GM21723 (cell line): Measurements from ENCODE around the gene CDNF.

ENCODE experiments used
- ATAC-seq: cut with Tn5 transposase; IDR thresholded peaks from one replicate; pipeline ENCODE4 v1.9.1; 2021; ENCODE audit warnings: mild to moderate bottlenecking, moderate library complexity; ENCODE audit not compliant: unreplicated experiment

CDNF gene

GRCh38 chr10:14800397-14800796 is 37.4 kb downstream of the CDNF start:
- ATAC-seq: no peak

- no peak for ATAC-seq
These were observed 39.2 kb downstream of the CDNF start for GRCh38 chr10:14798636-14799035.

- no peak for ATAC-seq
These were observed 49.9 kb downstream of the CDNF start for GRCh38 chr10:14787938-14788337.

- ATAC-seq: no peak
These were observed 53.3 kb downstream of the CDNF start for GRCh38 chr10:14784459-14785055.

GRCh38 chr10:14782691-14783363 is 55.0 kb downstream of the CDNF start:
- no peak for ATAC-seq

- ATAC-seq: no peak
These were observed 56.1 kb downstream of the CDNF start for GRCh38 chr10:14781763-14782162.

- no peak for ATAC-seq
These were observed 58.7 kb downstream of the CDNF start for GRCh38 chr10:14779001-14779651.

GRCh38 chr10:14776546-14776945 is 61.3 kb downstream of the CDNF start:
- ATAC-seq: no peak

- ATAC-seq: no peak
These were observed 62.2 kb downstream of the CDNF start for GRCh38 chr10:14775656-14776055.

GRCh38 chr10:14774797-14775196 is 63.0 kb downstream of the CDNF start, which contains the start of gene FAM107B:
FAM107B (minus strand) TSS chr10:14774897; CDS start chr10:14774663, 234 bp downstream.
- no peak for ATAC-seq

GRCh38 chr10:14774214-14774580 is 63.6 kb downstream of the CDNF start:
- no peak for ATAC-seq

- no peak for ATAC-seq
These were observed 64.2 kb downstream of the CDNF start for GRCh38 chr10:14773551-14774213.

GRCh38 chr10:14772399-14772798 is 65.4 kb downstream of the CDNF start:
- ATAC-seq: no peak

GRCh38 chr10:14770927-14771326 is 66.9 kb downstream of the CDNF start:
- no peak for ATAC-seq
